ENCODE results near the gene FARP1. TPM values are rescaled to one million over a fixed set of nuclear protein-coding genes. Genes with fewer than 3 reads are reported as not detected.

The FARP1 gene
- total RNA-seq, 4 donors from 2014 or later = 11.0 to 27.2 (median 13.6) TPM

DNA sequence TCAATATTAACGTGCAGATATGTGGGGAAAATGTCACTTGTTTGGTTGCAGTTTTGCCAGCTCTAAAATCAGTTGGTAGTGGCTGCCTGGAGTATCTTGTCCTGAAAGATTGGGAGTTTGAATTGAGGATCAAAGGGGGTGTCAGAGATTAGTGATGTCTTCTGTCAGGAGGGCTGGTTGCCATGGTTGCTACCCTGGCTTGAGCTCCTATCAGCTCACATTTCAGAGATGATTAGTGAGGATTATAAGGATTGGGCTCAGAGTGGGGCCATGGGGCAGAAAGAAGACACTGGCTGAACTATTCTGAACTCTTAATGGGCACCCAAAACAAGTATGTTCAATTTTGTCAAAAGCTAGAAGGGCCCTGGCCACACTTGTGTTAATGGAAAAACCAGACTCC is 129.7 kb downstream of the FARP1 start:
- H3K4me1 ChIP-seq = no peaks in the 10 kb centered on the region
- H3K36me3 ChIP-seq = no peaks in the 10 kb centered on the region
- DNase-seq (ENCODE audit: low spot score in 2 of 2) = no peak
- H3K27me3 ChIP-seq = no peaks in the 10 kb centered on the region
- no peak overlapping the region for H3K27ac ChIP-seq
- H3K9me3 ChIP-seq = no peaks in the 10 kb centered on the region
- whole genome bisulfite sequencing = 75% methylated on average over 1 of the region's 1 CpG
- no peak overlapping the region for H3K4me3 ChIP-seq
- TF ChIP-seq, protein P1, sequence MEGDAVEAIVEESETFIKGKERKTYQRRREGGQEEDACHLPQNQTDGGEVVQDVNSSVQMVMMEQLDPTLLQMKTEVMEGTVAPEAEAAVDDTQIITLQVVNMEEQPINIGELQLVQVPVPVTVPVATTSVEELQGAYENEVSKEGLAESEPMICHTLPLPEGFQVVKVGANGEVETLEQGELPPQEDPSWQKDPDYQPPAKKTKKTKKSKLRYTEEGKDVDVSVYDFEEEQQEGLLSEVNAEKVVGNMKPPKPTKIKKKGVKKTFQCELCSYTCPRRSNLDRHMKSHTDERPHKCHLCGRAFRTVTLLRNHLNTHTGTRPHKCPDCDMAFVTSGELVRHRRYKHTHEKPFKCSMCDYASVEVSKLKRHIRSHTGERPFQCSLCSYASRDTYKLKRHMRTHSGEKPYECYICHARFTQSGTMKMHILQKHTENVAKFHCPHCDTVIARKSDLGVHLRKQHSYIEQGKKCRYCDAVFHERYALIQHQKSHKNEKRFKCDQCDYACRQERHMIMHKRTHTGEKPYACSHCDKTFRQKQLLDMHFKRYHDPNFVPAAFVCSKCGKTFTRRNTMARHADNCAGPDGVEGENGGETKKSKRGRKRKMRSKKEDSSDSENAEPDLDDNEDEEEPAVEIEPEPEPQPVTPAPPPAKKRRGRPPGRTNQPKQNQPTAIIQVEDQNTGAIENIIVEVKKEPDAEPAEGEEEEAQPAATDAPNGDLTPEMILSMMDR (IDR thresholded peaks at IDR 0.05) = no peak
- TF ChIP-seq POLR2AphosphoS5 (IDR thresholded peaks at IDR 0.05) = no peak
- TF ChIP-seq EP300 (IDR thresholded peaks at IDR 0.05) = no peak
- no peak for TF ChIP-seq POLR2A (IDR thresholded peaks at IDR 0.05)

DNA sequence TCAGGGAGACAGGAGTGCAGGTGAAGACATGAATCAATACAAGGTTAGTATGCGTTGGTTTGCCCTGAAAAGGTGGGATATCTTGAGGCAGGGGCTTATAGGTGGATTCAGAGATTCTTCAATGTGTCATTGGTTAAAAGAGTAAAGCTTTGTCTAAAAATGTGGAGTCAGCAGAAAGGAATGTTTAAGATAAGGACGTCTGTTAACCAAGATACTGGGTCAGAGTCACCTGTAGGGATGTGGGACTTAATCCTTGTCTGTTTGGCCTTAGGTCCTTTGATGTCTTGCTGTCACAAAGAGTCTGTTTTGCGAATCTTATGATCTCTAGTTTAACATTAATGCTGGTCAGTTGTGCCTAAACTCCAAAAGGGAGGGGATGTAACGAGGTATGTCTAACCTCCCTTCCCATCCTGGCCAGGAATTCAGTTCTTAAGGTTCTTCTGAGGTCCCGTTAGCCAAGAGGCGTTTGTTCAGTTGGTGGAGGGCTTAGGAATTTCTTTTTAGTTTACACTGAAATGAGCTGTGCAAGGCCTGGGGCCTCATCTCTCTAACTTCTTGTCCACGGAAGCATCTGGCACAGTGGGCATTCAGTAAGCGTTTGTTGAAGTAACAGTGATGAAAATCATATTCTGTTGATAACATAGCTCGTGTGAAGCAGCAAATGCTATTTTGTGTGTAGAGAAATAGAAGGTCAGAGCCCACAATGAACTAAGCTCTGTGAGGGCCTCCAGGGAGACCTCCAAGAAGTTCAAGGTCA is 130.4 kb downstream of the FARP1 start:
- Histone ChIP-seq H3K27me3 (no peaks in the 10 kb centered on the region), H3K4me3 (no peak overlapping the region), H3K27ac (no peak overlapping the region), H3K36me3 (no peaks in the 10 kb centered on the region), H3K4me1 (no peaks in the 10 kb centered on the region), H3K9me3 (no peaks in the 10 kb centered on the region)
- 88% methylated on average over 9 of the region's 9 CpGs for WGBS
- DNase-seq (ENCODE audit: low spot score in 2 of 2) = no peak
- no peak for TF ChIP-seq EP300 (IDR thresholded peaks at IDR 0.05)
- TF ChIP-seq, protein P1 (IDR thresholded peaks at IDR 0.05) = no peak
- TF ChIP-seq POLR2A (IDR thresholded peaks at IDR 0.05) = no peak
- no peak for TF ChIP-seq POLR2AphosphoS5 (IDR thresholded peaks at IDR 0.05)

DNA sequence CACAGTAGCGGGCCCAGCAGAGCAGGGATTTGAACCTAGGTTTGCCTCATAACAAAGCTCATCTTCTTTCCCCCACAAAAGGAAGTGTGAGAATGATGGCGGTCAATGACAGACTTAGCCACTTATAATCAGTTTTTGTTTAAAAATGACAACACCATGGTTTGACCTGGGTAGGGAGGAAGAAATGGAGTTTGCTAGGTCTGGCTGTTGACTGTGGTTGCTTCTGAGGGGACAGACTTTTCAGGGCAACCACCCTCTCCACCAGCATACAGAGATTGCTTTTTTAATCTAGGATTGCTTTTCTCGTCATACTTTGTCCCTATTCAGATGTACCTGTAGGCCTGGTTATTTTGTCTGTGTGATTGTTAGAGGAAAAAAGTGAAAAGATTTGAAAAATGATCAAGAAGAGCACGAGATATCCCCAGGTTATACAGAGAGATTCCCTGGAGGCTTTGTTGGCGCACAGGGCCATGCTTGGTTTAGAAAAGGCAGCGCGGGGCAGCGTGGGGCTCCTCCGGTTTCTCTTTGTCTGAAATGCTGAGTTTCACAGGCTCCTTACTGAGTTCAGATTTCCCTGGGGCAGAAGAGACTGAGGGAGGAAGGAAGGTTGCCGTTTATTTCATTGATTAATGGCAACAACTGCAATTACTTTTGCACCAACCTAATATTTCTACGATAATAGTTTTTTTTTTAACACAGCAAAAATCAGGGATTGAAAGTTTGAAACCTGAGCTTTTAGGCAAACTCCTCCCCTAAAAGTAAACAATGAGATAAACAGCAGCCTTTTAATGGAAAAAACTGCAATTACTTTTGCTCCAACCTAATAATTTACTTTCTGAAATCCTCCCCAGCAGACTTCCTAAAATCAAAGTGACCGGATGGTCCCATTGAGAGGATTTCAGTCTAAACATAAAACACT is 131.2 kb downstream of the FARP1 start:
- Histone ChIP-seq H3K27me3 (no peaks in the 10 kb centered on the region), H3K27ac (no peak overlapping the region), H3K4me3 (no peak overlapping the region), H3K36me3 (no peaks in the 10 kb centered on the region), H3K9me3 (no peaks in the 10 kb centered on the region), H3K4me1 (no peaks in the 10 kb centered on the region)
- DNase-seq (ENCODE audit: low spot score in 2 of 2) = no peak
- 72% methylated on average over 12 of the region's 12 CpGs for WGBS
- TF ChIP-seq, protein P1 (IDR thresholded peaks at IDR 0.05) = no peak
- TF ChIP-seq EP300 (IDR thresholded peaks at IDR 0.05) = no peak
- no peak for TF ChIP-seq POLR2AphosphoS5 (IDR thresholded peaks at IDR 0.05)
- no peak for TF ChIP-seq POLR2A (IDR thresholded peaks at IDR 0.05)

DNA sequence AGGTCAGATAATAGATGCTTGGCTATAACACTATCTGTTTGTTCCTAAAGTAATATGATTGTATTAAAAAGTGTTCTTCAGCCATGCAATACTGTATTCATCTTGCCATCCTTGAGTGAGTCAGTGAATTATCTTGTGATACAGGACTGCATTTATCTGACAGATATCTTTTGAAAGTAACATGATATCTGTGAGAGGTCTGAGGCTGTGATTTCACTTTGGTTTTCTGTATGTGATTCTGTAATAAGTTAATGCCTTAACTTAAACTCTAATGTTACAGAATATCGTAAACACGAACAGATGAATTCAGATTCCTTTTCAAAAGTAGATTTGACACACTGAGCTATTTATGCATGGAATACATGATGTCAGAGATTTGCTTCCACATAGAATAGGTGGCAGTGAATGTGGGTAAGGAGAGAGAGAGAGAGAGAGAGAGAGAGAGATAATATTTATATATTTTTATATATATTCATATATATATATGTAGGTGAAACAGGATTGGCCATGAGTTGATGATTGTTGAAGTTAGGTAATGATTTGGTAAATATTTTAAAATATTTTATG is 132.1 kb downstream of the FARP1 start:
- Histone ChIP-seq H3K27me3 (no peaks in the 10 kb centered on the region), H3K36me3 (no peaks in the 10 kb centered on the region), H3K9me3 (no peaks in the 10 kb centered on the region), H3K4me3 (no peak overlapping the region), H3K27ac (no peak overlapping the region), H3K4me1 (no peaks in the 10 kb centered on the region)
- DNase-seq (ENCODE audit: low spot score in 2 of 2) = no peak
- WGBS = 95% methylated on average over 2 of the region's 2 CpGs
- no peak for TF ChIP-seq EP300 (IDR thresholded peaks at IDR 0.05)
- TF ChIP-seq, protein P1 (IDR thresholded peaks at IDR 0.05) = no peak
- TF ChIP-seq POLR2AphosphoS5 (IDR thresholded peaks at IDR 0.05) = no peak
- no peak for TF ChIP-seq POLR2A (IDR thresholded peaks at IDR 0.05)

Measured in suprapubic skin (tissue), 4 donors.